Activated T-helper 17 cell treated with anti-CD3 and anti-CD28 coated beads, Interleukin-2, amount 50 U/mL, for 72 hours (primary cell): ENCODE data around the gene NABP1. TPM values are rescaled to one million over a fixed set of nuclear protein-coding genes. Genes with fewer than 3 reads are reported as not detected.

ENCODE experiments used
- ATAC-seq: fragments of 150-1000 bp; cut with Tn5 transposase; replicated peaks from 2 replicates; pipeline ENCODE4 v1.10.0; 2021; ENCODE audit warnings: mild to moderate bottlenecking, moderate library complexity
- H3K27ac Mint-ChIP-seq: one replicate; pipeline ENCODE4 v1.8.0; 2022; ENCODE audit warnings: mixed read lengths
- H3K27me3 Mint-ChIP-seq: one replicate; pipeline ENCODE4 v1.8.0; 2022; ENCODE audit warnings: mixed read lengths
- H3K36me3 Mint-ChIP-seq: one replicate; pipeline ENCODE4 v1.8.0; 2022; ENCODE audit warnings: low read depth, mild to moderate bottlenecking, mixed read lengths
- H3K4me1 Mint-ChIP-seq: one replicate; pipeline ENCODE4 v1.8.0; 2022; ENCODE audit warnings: mixed read lengths
- H3K4me3 Mint-ChIP-seq: one replicate; pipeline ENCODE4 v1.8.0; 2022; ENCODE audit warnings: mild to moderate bottlenecking, mixed read lengths
- H3K9me3 Mint-ChIP-seq: one replicate; pipeline ENCODE4 v1.8.0; 2022; ENCODE audit warnings: mixed read lengths
- total RNA-seq, 2 donors: library from RNA; stranded (reverse); gene quantifications; one replicate each; pipeline ENCODE4 v1.2.3, GENCODE V29; 2022

The NABP1 gene
- total RNA-seq, 2 donors from 2014 or later: 81.6 to 98.4 TPM

DNA sequence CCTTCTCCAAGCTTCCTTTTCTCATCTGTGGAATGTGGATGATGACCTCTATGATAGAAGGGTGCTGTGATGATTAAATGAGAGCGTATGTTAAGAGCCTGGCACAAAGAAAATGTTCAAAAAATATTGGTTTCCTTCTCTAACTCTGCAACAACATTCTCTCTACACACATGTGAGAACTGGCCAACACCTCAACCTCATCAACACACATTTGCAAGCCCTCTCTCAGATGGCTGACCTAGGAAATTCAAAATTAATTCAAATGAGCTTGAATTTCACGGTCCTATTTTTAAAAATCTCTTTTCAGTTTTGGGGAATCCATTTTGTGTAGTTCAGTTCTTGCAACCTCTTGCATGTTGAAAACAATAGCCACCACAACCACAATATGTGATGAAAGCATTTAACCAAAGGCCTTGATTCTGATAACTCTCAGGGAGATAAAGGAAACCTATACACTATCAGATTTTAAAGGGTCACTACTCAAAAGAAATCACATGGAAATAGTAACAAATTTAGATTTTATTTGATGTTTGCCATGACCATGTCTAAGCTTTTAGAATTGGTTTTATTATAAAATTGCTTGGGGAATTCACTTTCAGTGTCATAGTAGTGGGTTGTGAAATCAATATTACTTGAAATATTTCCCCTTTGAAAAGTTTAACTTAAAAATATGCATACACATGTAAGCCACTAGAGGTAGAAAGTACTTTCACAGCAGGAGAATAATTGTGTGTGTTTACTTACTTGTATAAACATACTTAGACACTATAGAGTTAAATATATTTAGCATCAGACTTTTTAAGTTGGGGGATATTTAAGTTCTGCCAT, 16.6 kb upstream of the NABP1 start:
- H3K36me3 Mint-ChIP-seq: no peaks in the 10 kb centered on the region
- no peak for ATAC-seq
- peaks cover 4% of the 10 kb centered on the region for H3K9me3 Mint-ChIP-seq
- H3K27ac Mint-ChIP-seq: no peak overlapping the region
- H3K27me3 Mint-ChIP-seq: no peaks in the 10 kb centered on the region
- H3K4me3 Mint-ChIP-seq: no peak overlapping the region
- H3K4me1 Mint-ChIP-seq: peaks cover 17% of the 10 kb centered on the region

DNA sequence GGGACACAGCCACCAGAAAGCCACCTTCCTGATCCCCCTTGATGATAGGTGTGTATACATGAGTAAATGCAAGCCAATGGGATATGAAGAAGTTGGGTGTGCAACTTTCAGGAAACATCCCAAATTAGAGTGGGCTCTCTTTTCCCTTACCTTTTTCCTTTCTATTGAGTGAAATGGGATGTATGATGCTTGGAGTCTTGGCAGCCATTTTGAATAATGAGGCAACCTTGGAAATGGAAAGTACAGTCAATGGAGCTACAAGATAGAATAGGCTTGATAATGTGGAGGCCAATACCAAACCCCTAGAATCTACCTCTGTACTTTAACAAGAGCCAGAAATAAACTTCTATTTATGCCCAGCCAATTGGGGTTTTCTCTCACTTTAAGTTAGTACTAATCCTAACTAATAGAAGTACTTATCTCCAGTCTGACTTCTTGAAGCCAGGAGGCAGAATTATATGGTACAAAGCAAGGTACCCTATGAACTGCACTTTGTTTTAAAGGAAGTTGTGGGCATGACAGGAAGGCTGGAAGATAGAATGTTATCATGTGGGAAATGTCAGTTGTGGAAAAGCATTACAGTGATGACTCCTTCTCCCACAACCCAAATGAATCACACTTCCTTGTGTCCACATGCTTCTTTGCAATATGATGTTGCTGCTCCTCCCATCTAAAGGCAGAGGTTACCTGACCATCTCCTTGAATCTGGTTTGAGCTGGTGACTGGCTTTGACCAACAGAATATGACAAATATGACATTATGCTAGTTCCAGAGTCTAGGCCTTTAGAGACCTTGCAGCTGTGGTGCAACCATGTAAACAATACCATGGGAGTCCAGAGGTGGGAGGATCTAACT, 12.9 kb upstream of the NABP1 start:
- H3K9me3 Mint-ChIP-seq: peaks cover 4% of the 10 kb centered on the region
- H3K27ac Mint-ChIP-seq: peak overlapping the region; percentile 23
- H3K4me1 Mint-ChIP-seq: peaks cover 19% of the 10 kb centered on the region
- peak overlapping the region; percentile 19 for H3K4me3 Mint-ChIP-seq
- no peaks in the 10 kb centered on the region for H3K27me3 Mint-ChIP-seq
- peak; percentile 78 for ATAC-seq
- no peaks in the 10 kb centered on the region for H3K36me3 Mint-ChIP-seq

DNA sequence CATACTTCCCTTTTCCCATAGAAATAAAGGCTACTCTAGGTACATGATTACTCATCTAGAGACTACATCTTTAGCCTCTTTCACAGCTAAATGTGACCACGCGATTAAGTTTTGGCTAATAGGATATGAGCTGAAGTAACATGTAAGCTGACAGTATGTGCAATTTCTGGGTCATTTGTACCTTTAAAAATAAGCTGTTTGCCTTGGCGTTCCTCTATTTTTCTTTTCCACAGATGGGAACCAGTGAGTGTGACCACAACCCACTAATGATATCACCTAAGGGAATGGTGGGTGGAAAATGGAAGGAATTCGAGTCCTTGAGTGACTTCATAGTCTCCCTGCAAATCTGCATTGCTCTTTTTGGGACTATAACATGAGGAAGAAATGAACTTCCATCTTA, 11.7 kb upstream of the NABP1 start:
- Mint-ChIP-seq H3K4me1 (peaks cover 19% of the 10 kb centered on the region), H3K36me3 (no peaks in the 10 kb centered on the region), H3K4me3 (peak overlapping the region; percentile 49), H3K27ac (peak overlapping the region; percentile 37), H3K9me3 (peaks cover 4% of the 10 kb centered on the region), H3K27me3 (no peaks in the 10 kb centered on the region)
- ATAC-seq: no peak

DNA sequence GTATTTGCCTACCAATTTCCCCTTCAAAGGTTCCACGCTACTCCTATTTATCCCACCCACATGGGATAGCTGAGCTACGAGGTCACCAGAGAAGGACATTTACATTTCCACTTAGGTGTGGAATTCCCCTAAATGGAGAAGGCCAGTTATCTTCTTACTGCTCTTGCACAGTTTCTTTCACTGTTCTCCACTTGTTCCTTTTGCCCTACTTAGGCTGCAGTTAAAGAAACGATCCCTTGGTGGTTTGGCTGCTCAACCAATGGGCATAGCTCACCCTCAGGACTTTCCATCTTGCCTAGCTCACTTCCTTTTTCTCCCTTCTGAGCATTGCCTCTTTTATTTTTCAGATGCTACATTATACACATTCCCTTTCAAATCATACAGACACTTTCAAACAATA, 11.2 kb upstream of the NABP1 start:
- H3K27ac Mint-ChIP-seq: peak overlapping the region; percentile 37
- peak overlapping the region; percentile 49 for H3K4me3 Mint-ChIP-seq
- no peaks in the 10 kb centered on the region for H3K27me3 Mint-ChIP-seq
- peak; percentile 81 for ATAC-seq
- H3K9me3 Mint-ChIP-seq: peaks cover 4% of the 10 kb centered on the region
- H3K4me1 Mint-ChIP-seq: peaks cover 19% of the 10 kb centered on the region
- H3K36me3 Mint-ChIP-seq: no peaks in the 10 kb centered on the region

DNA sequence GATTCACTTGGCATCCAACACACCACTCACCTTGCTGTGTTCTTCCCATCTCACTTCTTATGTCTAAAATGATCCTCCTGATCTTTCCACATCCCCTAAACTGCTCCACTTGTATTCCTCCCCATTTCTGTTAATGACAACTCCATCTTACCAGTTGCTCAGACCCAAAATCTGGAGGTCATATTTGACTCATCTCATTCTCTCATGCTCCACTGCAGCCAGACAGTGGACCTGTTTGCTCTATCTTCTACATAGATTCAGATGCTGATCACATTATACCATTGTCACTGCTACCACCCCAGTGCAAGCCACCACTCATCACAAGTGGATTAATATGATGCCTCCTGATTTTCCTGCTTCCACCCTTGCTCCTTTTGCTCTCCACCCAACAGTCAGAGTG, 7.9 kb upstream of the NABP1 start:
- Mint-ChIP-seq H3K9me3 (no peaks in the 10 kb centered on the region), H3K4me1 (peaks cover 12% of the 10 kb centered on the region), H3K4me3 (no peak overlapping the region), H3K27ac (no peak overlapping the region), H3K36me3 (no peaks in the 10 kb centered on the region), H3K27me3 (no peaks in the 10 kb centered on the region)
- ATAC-seq: no peak

DNA sequence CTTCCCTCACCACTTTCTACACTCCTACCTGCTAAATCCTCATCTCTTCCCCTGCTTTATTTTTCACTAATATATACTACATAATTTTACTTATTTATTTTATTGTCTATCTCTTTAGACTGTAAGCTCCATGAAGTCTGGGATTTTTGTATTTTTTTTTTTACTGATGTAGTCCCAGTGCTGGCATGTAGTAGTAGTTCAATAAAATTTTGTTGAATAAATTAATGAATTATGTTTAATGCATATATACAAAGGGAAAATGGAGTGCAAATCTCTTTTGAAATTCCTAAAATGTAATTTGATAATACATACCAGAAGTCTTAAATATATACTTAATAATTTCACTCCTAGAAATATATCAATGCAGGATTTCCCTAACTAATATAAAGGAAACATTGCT, 7.1 kb upstream of the NABP1 start:
- Mint-ChIP-seq H3K9me3 (no peaks in the 10 kb centered on the region), H3K4me1 (peaks cover 11% of the 10 kb centered on the region), H3K27me3 (no peaks in the 10 kb centered on the region), H3K36me3 (no peaks in the 10 kb centered on the region), H3K4me3 (no peak overlapping the region), H3K27ac (no peak overlapping the region)
- no peak for ATAC-seq

DNA sequence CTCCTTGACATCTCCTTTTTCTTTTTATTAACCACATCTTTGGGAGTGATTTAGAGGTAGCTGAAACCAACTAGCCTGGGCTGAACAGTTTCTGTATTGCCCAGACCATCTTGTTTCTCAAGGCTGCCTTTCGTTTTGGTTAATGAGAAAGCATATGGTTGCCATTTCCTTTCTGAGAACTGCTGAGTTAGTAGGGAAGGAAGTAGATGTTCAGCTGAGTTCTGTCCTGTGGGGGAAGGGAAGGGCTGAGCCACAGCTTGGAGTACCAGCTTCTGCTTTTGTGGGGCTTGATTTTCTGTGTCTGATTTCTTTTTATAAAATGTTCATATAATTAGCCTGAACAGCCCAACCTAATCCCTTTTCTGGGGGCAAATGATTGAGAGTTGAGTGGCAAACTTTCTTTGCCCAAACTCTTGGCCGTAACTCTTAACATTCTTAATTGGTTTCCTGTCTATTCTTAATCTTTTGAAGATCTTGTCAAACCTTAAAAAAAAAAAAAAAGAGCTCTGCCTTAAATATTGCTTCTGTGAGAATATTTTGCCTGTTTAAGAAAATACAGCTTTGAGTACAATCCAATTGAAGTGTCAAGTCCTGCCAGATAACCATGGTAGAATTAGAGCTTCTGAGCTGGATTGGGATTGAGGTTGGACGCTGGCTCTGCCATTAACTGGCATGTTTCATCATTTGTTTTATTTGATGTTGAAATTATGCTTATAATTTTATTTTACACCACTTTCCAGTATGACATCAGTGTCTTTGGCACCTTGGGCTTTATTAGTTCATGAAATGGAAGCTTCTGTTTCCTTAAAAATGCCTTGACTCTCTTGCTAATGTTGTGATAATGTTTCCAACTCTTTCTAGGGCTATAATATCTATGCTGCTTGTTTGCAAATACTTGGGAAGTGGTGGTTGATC, 1.9 kb upstream of the NABP1 start:
- H3K4me3 Mint-ChIP-seq: peak overlapping the region; percentile 88
- peaks cover 18% of the 10 kb centered on the region for H3K4me1 Mint-ChIP-seq
- H3K9me3 Mint-ChIP-seq: no peaks in the 10 kb centered on the region
- H3K27ac Mint-ChIP-seq: peak overlapping the region; percentile 100
- ATAC-seq: peak; percentile 32
- H3K27me3 Mint-ChIP-seq: no peaks in the 10 kb centered on the region
- peaks cover 40% of the 10 kb centered on the region for H3K36me3 Mint-ChIP-seq

DNA sequence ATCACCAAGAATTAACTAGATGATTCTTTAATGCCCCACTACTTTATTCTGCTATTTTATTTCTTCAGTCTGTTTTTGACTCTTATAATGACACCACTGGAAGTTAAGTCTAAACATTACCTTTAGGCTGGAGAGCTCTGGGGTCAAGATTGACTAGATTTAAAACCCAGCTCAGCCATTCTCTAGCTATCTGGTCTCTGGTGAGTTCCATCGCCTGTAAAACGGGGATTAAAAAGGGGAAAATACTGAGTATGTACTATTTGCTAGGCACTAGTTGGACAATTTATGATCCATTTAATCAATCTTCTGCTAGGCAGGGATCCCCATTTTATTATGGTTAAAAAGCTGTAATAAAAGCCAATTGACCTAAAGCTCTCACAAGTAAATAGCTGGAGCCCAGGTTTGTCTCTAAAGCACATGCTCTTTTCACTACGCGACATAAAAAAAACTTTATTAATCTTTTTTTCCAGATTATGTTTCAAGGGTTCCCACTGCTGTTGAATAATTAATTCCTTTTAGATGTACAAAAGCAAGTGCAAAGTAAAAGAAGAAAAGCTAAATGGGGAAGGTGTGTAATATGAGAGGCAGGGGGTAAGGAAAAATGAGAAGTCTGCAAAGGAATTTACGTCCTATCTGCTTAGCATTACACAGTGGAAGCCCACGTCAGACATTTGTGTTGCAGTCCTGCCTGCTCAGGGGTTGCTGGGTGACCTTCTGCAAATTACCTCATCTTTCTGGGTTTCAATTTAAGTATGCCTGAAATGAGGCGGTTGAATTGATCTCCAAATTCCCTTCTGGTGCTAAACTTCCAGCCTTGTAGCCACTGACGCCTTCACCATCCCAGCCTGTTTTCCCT, 918 bp upstream of the NABP1 start:
- ATAC-seq: peak; percentile 61
- Mint-ChIP-seq H3K27me3 (no peaks in the 10 kb centered on the region), H3K4me1 (peaks cover 18% of the 10 kb centered on the region), H3K27ac (peak overlapping the region; percentile 100), H3K9me3 (no peaks in the 10 kb centered on the region), H3K36me3 (peaks cover 50% of the 10 kb centered on the region), H3K4me3 (peak overlapping the region; percentile 88)

DNA sequence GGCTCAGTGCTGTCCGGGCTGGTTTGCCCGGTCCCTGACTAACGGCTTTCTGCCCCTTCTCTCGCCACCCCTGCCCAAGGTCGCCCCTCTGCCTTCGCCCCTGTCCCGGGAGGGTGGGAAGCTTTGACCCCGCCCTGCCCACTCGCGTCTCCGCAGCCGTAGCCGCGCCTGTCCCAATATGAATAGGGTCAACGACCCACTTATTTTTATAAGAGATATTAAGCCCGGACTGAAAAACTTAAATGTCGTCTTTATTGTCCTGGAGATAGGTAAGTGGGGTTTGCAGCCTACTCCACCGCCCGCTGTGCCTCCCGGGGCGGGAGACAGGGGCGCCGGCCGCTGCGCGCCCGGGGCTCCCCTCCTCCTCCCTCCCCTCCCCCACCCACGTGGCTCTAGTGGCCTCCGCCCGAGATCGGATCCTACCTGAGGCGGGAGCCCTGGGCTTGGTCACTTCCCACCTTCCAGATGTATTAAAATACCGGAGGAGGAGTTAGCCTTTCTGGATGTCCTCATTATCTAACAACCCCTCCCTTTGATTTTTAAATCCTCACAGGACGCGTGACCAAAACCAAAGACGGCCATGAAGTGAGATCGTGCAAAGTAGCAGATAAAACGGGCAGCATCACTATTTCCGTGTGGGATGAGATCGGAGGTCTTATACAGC, 633 bp downstream of the NABP1 start:
- H3K27ac Mint-ChIP-seq: peak overlapping the region; percentile 100
- H3K4me1 Mint-ChIP-seq: peaks cover 27% of the 10 kb centered on the region
- ATAC-seq: peak; percentile 3
- no peaks in the 10 kb centered on the region for H3K27me3 Mint-ChIP-seq
- H3K4me3 Mint-ChIP-seq: peak overlapping the region; percentile 88
- no peaks in the 10 kb centered on the region for H3K9me3 Mint-ChIP-seq
- H3K36me3 Mint-ChIP-seq: peaks cover 65% of the 10 kb centered on the region

DNA sequence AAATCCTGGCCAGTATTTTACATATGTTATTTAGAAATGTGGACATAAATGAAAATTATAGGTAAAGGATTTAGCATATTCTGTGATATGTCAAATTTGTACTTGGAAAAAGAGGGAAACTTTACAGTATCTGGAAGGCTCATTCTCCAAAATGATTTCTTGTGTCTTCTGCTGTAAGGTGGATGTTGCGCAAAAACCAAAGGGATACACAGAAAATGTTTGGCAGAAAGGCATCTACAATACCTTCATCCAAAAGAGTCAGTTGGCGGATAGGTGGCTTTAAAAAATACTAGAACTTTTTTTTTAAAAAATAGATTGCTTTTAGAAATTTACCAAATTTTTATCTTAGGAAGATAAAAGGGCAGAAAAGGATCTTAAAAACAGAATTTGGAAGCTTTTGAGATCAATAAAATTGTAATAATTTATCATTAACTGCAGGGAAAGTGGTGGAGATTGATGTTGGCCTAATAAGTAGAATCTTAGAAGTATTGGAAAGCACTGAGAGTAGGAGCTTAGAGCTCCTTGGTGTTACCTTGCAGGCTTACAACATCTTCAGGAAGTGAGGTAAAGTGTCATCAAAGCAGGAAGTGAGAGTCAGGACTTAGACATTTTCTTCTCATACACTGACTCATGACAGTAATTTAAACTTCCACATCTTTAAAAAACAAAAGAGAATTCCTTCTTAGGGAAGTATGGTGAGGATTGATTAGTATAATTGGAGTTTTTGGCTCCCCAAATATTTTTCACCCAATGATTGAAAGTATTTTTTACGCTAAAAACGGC, 2.1 kb downstream of the NABP1 start:
- Mint-ChIP-seq H3K9me3 (no peaks in the 10 kb centered on the region), H3K27ac (peak overlapping the region; percentile 100), H3K36me3 (peaks cover 80% of the 10 kb centered on the region), H3K4me3 (peak overlapping the region; percentile 88), H3K4me1 (peaks cover 33% of the 10 kb centered on the region), H3K27me3 (no peaks in the 10 kb centered on the region)
- peak; percentile 26 for ATAC-seq

DNA sequence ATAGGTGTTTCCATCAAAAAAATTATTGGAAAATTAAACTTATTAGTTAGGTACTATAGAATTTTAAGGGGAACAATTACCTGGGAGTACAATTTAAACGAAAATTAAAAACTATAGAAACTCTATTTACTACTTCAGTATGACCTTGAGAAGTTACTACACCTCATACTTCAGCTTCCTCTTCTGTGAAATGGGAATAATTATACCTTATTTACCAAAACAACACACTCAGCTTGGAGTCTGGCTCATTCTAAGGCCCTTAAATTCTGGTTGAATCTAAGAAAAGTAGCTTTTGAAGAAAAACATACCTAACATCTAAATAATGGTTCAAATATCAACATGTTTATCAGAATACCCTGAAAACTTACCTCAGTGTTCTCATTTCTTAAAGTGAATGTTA, 2.7 kb downstream of the NABP1 start:
- Mint-ChIP-seq H3K9me3 (no peaks in the 10 kb centered on the region), H3K36me3 (peaks cover 86% of the 10 kb centered on the region), H3K4me3 (peak overlapping the region; percentile 88), H3K4me1 (peaks cover 34% of the 10 kb centered on the region), H3K27ac (peak overlapping the region; percentile 100), H3K27me3 (no peaks in the 10 kb centered on the region)
- ATAC-seq: no peak

DNA sequence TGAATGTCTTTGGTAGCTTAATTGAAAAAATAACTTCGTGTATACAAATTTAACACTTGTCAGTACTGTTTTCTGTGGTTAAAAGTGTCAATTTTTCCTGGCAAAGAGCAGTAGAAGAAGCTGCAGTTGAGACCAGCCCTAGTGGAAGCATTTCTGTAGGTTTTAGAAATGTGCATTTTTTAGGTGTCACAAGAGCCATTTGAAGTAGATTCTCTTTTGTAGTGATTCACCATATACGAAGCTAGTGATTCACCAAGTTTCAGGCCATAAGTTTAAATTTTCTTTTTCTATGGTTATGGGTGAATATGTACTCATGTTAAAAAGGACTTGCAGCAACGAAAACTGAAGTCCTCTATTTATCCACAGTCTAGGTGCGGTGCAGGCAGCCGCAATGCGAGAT, 4.2 kb downstream of the NABP1 start:
- no peaks in the 10 kb centered on the region for H3K9me3 Mint-ChIP-seq
- H3K27ac Mint-ChIP-seq: peak overlapping the region; percentile 98
- peak overlapping the region; percentile 88 for H3K4me3 Mint-ChIP-seq
- peaks cover 27% of the 10 kb centered on the region for H3K4me1 Mint-ChIP-seq
- peak; percentile 8 for ATAC-seq
- no peaks in the 10 kb centered on the region for H3K27me3 Mint-ChIP-seq
- H3K36me3 Mint-ChIP-seq: peaks cover 100% of the 10 kb centered on the region
